ENCODE measurements around the gene SGIP1. TPM values are rescaled to one million over a fixed set of nuclear protein-coding genes. Genes with fewer than 3 reads are reported as not detected.

The SGIP1 gene
- total and polyA plus RNA-seq, 4 donors = 2.7 to 17.0 (median 4.7) TPM

- no peaks in the 10 kb centered on the region for H3K9me3 ChIP-seq (ENCODE audit: control insufficient read depth in 4 of 4, insufficient read depth in 3 of 4, low read length in 3 of 4)
- H3K27me3 ChIP-seq (ENCODE audit: control insufficient read depth in 3 of 3, insufficient read depth in 3 of 3, low read length in 2 of 3) = no peaks in the 10 kb centered on the region
- no peaks in the 10 kb centered on the region for H3K36me3 ChIP-seq (ENCODE audit: control insufficient read depth in 4 of 4, insufficient read depth in 4 of 4, low read length in 4 of 4)
- H3K9ac ChIP-seq (ENCODE audit: insufficient read depth in 1 of 2, low read length in 2 of 2) = peak overlapping the region in 1 of 2 donors; percentile 34
- TF ChIP-seq CTCF (IDR thresholded peaks at IDR 0.05; ENCODE audit: control extremely low read depth, extremely low read depth) = no peak
- ATAC-seq (ENCODE audit: insufficient read depth, low FRiP score) = no peak
- H3K27ac ChIP-seq (ENCODE audit: low read depth in 1 of 2, low read length in 1 of 2) = no peak overlapping the region
- 71 to 77% methylated on average over 3 of the region's 3 CpGs for WGBS, 2 donors
- H3K4me1 ChIP-seq (ENCODE audit: control insufficient read depth in 5 of 5, insufficient read depth in 5 of 5, low read length in 5 of 5) = peaks cover 0 to 62% (median 24%) of the 10 kb centered on the region in 5 donors
- H3K4me3 ChIP-seq = no peak overlapping the region
- DNase-seq = no peak
Measured at GRCh38 chr1:66562561-66562960, 28.6 kb downstream of the SGIP1 start.

GRCh38 chr1:66563094-66563800, 29.3 kb downstream of the SGIP1 start:
- Histone ChIP-seq H3K9me3 (ENCODE audit: control insufficient read depth in 4 of 4, insufficient read depth in 3 of 4, low read length in 3 of 4) (no peaks in the 10 kb centered on the region), H3K4me1 (ENCODE audit: control insufficient read depth in 5 of 5, insufficient read depth in 5 of 5, low read length in 5 of 5) (peaks cover 0 to 62% (median 24%) of the 10 kb centered on the region in 5 donors), H3K27ac (ENCODE audit: low read depth in 1 of 2, low read length in 1 of 2) (peak overlapping the region; percentile 58 to 82), H3K4me3 (no peak overlapping the region), H3K9ac (ENCODE audit: insufficient read depth in 1 of 2, low read length in 2 of 2) (peak overlapping the region in 1 of 2 donors; percentile 77), H3K27me3 (ENCODE audit: control insufficient read depth in 3 of 3, insufficient read depth in 3 of 3, low read length in 2 of 3) (no peaks in the 10 kb centered on the region), H3K36me3 (ENCODE audit: control insufficient read depth in 4 of 4, insufficient read depth in 4 of 4, low read length in 4 of 4) (no peaks in the 10 kb centered on the region)
- ATAC-seq (ENCODE audit: insufficient read depth, low FRiP score) (peak; percentile 67), DNase-seq (peak; percentile 89 to 99 (median 98))
- WGBS, 2 donors = 53 to 71% methylated on average over 6 of the region's 6 CpGs
- no peak for TF ChIP-seq CTCF (IDR thresholded peaks at IDR 0.05; ENCODE audit: control extremely low read depth, extremely low read depth)

GRCh38 chr1:66563941-66564630, 30.1 kb downstream of the SGIP1 start:
- 35 to 52% methylated on average over 5 of the region's 5 CpGs for WGBS, 2 donors
- H3K4me3 ChIP-seq = no peak overlapping the region
- no peak for TF ChIP-seq CTCF (IDR thresholded peaks at IDR 0.05; ENCODE audit: control extremely low read depth, extremely low read depth)

More at GRCh38 chr1:66563941-66564630, 30.1 kb downstream of the SGIP1 start:
- DNase-seq (peak; percentile 50 to 92 (median 87)), ATAC-seq (ENCODE audit: insufficient read depth, low FRiP score) (peak; percentile 42)
- Histone ChIP-seq H3K4me1 (ENCODE audit: control insufficient read depth in 5 of 5, insufficient read depth in 5 of 5, low read length in 5 of 5) (peaks cover 0 to 61% (median 24%) of the 10 kb centered on the region in 5 donors), H3K27me3 (ENCODE audit: control insufficient read depth in 3 of 3, insufficient read depth in 3 of 3, low read length in 2 of 3) (no peaks in the 10 kb centered on the region), H3K9me3 (ENCODE audit: control insufficient read depth in 4 of 4, insufficient read depth in 3 of 4, low read length in 3 of 4) (no peaks in the 10 kb centered on the region), H3K36me3 (ENCODE audit: control insufficient read depth in 4 of 4, insufficient read depth in 4 of 4, low read length in 4 of 4) (no peaks in the 10 kb centered on the region), H3K27ac (ENCODE audit: low read depth in 1 of 2, low read length in 1 of 2) (peak overlapping the region in 1 of 2 donors; percentile 66), H3K9ac (ENCODE audit: insufficient read depth in 1 of 2, low read length in 2 of 2) (peak overlapping the region in 1 of 2 donors; percentile 63)
